Kasumi-1 (cell line): ENCODE data around the gene BTBD9.
"Not testable (repeated sequence)": the region's sequence is repeated elsewhere in the genome, so short reads cannot be mapped to it uniquely, and the experiment has no call there.

Experiments used
- DNase-seq, 2 experiments: peaks; one replicate each; lab custom pipeline; 2025; lab: John Stamatoyannopoulos, UW

BTBD9 gene

DNA sequence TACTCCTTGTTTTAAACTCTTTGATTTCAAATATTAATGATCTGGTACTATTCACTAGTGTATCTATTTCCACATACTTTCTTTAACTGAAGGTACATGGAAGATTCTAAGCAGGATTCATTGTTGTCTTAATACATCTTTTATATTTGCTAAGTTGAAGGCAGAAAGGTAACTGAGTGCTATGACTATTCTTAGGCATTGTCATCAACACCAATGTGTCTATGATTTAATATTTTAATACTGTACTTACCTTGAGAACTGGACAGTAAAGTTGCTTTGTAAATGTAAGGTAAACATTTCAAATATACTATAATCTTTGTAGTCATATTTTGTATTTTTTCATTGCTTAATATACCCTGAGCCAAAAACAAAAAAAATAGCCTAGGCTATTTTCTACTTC lies 8.9 kb upstream of the BTBD9 start:
- DNase-seq = no peak

DNA sequence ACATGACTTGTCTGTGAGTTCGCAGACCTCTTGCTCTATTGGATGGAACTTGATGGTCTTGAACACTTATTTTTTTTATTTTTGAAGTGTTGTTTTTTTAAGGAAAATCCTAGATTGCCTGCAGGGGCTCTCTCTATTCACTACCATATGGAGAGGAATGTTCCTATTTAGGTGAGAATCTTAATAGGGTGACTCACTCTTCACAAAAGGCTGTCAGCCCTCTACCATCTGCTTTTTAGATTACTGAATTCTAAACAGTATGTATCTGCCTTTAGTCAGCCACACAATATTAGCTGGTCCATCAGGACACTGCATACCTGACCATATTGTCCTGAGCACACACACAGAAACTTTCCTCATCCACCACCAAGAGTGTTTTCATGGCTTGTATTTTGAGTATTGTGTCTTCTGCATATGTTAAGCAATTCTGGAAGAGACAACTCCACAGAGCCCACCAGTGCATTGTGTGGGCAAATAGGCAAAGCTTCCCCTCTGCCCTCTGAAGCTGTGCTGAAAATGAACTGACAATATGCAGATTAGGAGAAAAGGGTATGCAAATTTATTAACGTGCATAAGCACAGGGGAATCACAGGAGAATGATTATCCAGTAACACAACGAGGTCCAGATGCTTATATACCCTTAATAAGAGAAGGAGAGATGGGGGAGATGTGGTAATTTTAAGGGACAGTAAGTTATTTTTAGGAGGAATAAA lies 6.6 kb upstream of the BTBD9 start:
- DNase-seq = no peak

- DNase-seq = no peak
These were observed 5.2 kb upstream of the BTBD9 start for GRCh38 chr6:38644951-38645350.

- DNase-seq = peak in 1 of 2 experiments; percentile 37
These were observed 634 bp upstream of the BTBD9 start for GRCh38 chr6:38640216-38640909.

GRCh38 chr6:38638941-38639497 lies 710 bp downstream of the BTBD9 start:
- DNase-seq = peak; percentile 21 to 23

DNA sequence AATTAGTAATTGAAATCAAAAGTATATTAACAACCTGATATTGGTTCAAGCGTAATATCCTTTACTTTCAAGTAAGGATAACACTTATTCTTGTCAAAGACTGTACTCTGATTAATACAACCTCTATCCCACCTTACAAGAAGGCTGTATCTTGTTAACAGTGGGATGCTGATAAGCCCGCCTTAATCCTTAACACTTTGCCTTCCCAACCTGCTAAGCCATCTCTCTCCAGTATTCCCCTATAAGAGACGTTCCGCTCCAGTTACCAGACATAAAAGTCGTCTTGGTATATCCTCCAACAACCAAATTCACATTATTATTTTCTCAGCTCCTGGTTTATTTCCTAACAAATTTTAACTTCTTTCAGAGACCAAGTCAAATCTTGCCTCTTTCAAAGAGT lies 2.0 kb downstream of the BTBD9 start:
- DNase-seq = no peak

GRCh38 chr6:38636027-38636426 lies 3.7 kb downstream of the BTBD9 start:
- DNase-seq = no peak

DNA sequence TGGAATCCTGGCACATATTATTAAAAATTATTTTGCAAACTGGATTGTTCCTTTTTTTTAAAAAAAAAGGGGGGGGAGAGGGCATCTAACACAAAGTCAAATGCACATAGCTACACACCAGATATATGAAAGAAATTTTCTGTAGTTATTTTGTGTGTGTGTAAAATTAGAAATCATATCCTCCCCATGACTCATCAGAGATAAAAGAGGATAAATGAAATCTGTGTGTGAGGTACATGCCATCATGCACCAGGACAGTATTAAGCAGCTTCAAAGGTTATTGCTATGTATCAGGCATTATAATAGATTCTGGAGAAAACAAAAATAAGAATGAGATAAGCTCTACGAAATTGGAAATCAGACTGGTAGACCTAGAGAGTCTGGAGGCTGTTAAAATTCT lies 5.2 kb downstream of the BTBD9 start:
- DNase-seq = no peak

GRCh38 chr6:38632490-38632889 lies 7.2 kb downstream of the BTBD9 start:
- no peak for DNase-seq

GRCh38 chr6:38631186-38631783 lies 8.4 kb downstream of the BTBD9 start:
- DNase-seq = no peak

GRCh38 chr6:38625217-38625616 lies 14.5 kb downstream of the BTBD9 start:
- DNase-seq = no peak

GRCh38 chr6:38619342-38619741 lies 20.4 kb downstream of the BTBD9 start:
- DNase-seq = not testable (repeated sequence)

- DNase-seq = not testable (repeated sequence)
These were observed 21.4 kb downstream of the BTBD9 start for GRCh38 chr6:38618301-38618700.

GRCh38 chr6:38617856-38618255 lies 21.9 kb downstream of the BTBD9 start:
- DNase-seq = no peak

GRCh38 chr6:38612143-38612965 lies 27.4 kb downstream of the BTBD9 start:
- no peak for DNase-seq

DNA sequence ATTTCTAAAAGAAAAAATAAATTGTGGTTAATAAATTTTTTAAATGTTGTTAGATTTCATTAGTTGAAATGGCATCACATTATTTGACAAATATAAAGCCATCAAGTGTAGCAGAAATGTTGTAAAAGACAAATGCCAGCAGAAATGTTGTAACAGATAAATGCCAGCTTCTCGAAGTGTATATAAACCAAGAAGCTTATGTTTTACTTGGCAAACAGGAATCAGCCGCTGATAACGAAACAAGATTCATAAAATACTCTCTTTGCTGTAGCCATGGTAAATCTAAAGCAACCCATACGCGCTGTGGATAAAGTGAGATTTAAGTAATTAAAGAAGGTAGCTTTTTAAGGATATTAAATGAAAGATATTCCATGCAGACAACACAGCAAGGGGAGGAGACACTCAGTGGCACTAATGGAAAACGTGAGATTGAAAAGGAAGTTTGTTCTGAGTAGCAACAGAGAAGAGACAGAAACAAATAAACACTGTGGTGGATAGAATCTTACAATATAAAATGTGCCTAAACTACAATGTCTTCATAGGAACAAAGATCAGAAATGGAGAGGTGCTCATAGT lies 29.6 kb downstream of the BTBD9 start:
- no peak for DNase-seq

- DNase-seq = no peak
These were observed 35.0 kb downstream of the BTBD9 start for GRCh38 chr6:38604700-38605099.

- DNase-seq = no peak
These were observed 35.8 kb downstream of the BTBD9 start for GRCh38 chr6:38603966-38604365.

GRCh38 chr6:38603496-38603895 lies 36.2 kb downstream of the BTBD9 start:
- no peak for DNase-seq

- no peak for DNase-seq
These were observed 39.7 kb downstream of the BTBD9 start for GRCh38 chr6:38599966-38600550.

DNA sequence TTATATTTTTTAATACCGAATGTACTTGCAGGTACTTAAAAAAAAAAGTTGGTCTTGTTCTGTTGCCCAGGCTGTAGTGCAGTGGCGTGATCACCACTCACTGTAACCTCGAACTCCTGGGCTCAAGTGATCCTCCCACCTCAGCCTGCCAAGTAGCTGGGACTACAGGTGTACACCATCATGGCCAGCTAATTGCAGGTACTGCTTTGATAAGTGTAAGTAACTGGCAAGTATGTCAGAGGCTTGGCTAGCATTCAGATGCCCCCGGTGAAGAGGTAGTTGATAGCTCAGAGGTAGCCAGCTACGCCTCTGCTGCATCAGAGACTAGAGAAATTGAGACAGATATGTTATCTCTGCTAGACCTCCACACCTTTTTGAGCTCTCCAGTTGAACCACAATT lies 40.5 kb downstream of the BTBD9 start:
- no peak for DNase-seq
